PC-3 (cell line): ENCODE results near the gene SUCLA2. TPM values are rescaled to one million over a fixed set of nuclear protein-coding genes. Genes with fewer than 3 reads are reported as not detected.

Experiments used
- ATAC-seq: fragments of 200-7000 bp; cut with Tn5 transposase; 2 replicates; pipeline ENCODE4 v1.9.1; 2020; ENCODE audit warnings: mild to moderate bottlenecking, moderate library complexity
- BruUV-seq: library from RNA; stranded (reverse); fragments of 400-500 nt; replicated peaks from 2 replicates; lab custom pipeline; 2021; lab: Mats Ljungman, UMichigan
- CTCF ChIA-PET: fragments of 300-600 bp; sonication (Branson Sonifier 250); formaldehyde crosslinking; loops from one replicate; lab custom pipeline; 2022; ENCODE audit warnings: antibody characterized with exemption; lab: Charles Lee
- POLR2A ChIA-PET: fragments of 300-600 bp; sonication (Branson Sonifier 250); formaldehyde crosslinking; loops from one replicate; lab custom pipeline; 2022; ENCODE audit warnings: antibody characterized with exemption; ENCODE audit not compliant: unreplicated experiment; lab: Charles Lee
- DNase-seq: peaks from one replicate; pipeline ENCODE4 v3.0.0-alpha.2; 2015
- H2AFZ ChIP-seq: fragments of 300-600 bp; sonication (generic); 2 replicates; pipeline ENCODE4 v1.6.0; 2016; ENCODE audit warnings: antibody characterized with exemption, low read length
- H3F3A ChIP-seq: fragments of 300-600 bp; sonication (generic); one replicate; pipeline ENCODE4 v1.6.0; 2017; ENCODE audit warnings: antibody characterized with exemption, low read length, control low read depth, mild to moderate bottlenecking; ENCODE audit not compliant: unreplicated experiment
- H3K27ac ChIP-seq: fragments of 300-600 bp; sonication (generic); 2 replicates; pipeline ENCODE4 v1.5.1; 2016; ENCODE audit warnings: mild to moderate bottlenecking, low read length
- H3K27me3 ChIP-seq: fragments of 300-600 bp; sonication (generic); 2 replicates; pipeline ENCODE4 v1.6.1; 2016; ENCODE audit warnings: low read length, mixed read lengths
- H3K36me3 ChIP-seq: fragments of 300-600 bp; sonication (generic); 2 replicates; pipeline ENCODE4 v1.6.1; 2016; ENCODE audit warnings: low read depth, mixed run types, low read length, mixed read lengths
- H3K4me1 ChIP-seq: fragments of 300-600 bp; sonication (generic); 2 replicates; pipeline ENCODE4 v1.5.1; 2016; ENCODE audit warnings: low read length; ENCODE audit not compliant: insufficient read depth
- H3K4me2 ChIP-seq: fragments of 300-600 bp; sonication (generic); 2 replicates; pipeline ENCODE4 v1.6.0; 2016; ENCODE audit warnings: low read length
- H3K4me3 ChIP-seq: fragments of 300-600 bp; sonication (generic); 2 replicates; pipeline ENCODE4 v1.5.1; 2016; ENCODE audit warnings: mild to moderate bottlenecking, low read length, mixed read lengths
- H3K79me2 ChIP-seq: fragments of 300-600 bp; sonication (generic); 2 replicates; pipeline ENCODE4 v1.6.1; 2017; ENCODE audit warnings: low read length, mixed read lengths
- H3K9ac ChIP-seq: fragments of 300-600 bp; sonication (generic); 2 replicates; pipeline ENCODE4 v1.6.0; 2016; ENCODE audit warnings: mild to moderate bottlenecking, low read length
- H3K9me2 ChIP-seq: fragments of 300-600 bp; sonication (generic); replicated peaks from 2 replicates; pipeline ENCODE4 v1.6.1; 2016; ENCODE audit warnings: mixed run types, low read length, mixed read lengths
- H3K9me3 ChIP-seq: fragments of 300-600 bp; sonication (generic); 2 replicates; pipeline ENCODE4 v1.6.1; 2016; ENCODE audit warnings: low read length, mixed read lengths
- H4K20me1 ChIP-seq: fragments of 300-600 bp; sonication (generic); 2 replicates; pipeline ENCODE4 v1.6.1; 2016; ENCODE audit warnings: low read length, mixed read lengths
- EZH2 ChIP-seq: fragments of 300-600 bp; sonication (generic); IDR thresholded peaks from one replicate; pipeline ENCODE4 v1.6.1; 2017; ENCODE audit warnings: antibody characterized with exemption, mild to moderate bottlenecking, low read length; ENCODE audit not compliant: unreplicated experiment
- EZH2phosphoT487 ChIP-seq: fragments of 300-600 bp; sonication (generic); IDR thresholded peaks from 2 replicates; pipeline ENCODE4 v1.6.1; 2018; ENCODE audit warnings: mild to moderate bottlenecking, antibody characterized with exemption, low read length, borderline replicate concordance
- intact Hi-C: fragments of 100-400 bp; cut with micrococcal nuclease; formaldehyde crosslinking; loops from 2 replicates; pipeline ENCODE4 v1.9.0; 2023
- total RNA-seq: library from RNA; depleted of rRNA; stranded (reverse); fragments of >200 nt; gene quantifications from 2 replicates; pipeline ENCODE4 v1.2.3, GENCODE V29; 2014
- TF ChIP-seq, protein P1 (sequence below): fragments of 300-600 bp; sonication (generic); conservative IDR thresholded peaks from 2 replicates; pipeline ENCODE4 v1.5.1; 2017; ENCODE audit warnings: antibody characterized with exemption, low read depth, mild to moderate bottlenecking, low read length

SUCLA2 gene
- total RNA-seq, 1 experiment from 2014 or later, result 35.0 TPM

DNA sequence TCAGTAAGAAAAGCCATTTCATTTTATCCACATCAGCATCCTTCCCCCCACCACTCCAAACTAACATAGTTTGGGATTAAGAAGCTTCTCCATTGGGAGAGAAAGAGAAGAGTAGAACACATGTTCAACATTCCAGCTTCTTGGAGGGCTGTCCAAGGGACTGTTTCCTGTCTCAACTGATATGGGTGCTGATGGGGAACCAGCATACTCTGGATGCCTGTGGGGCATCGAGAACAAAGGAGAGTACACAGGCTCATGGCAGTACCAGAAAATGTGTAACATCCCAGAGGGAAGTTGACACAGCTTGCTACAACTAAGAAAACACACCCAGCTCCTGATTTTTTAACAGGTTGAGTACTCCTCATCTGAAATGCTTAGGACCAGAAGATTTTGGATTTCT is 24.7 kb downstream of the SUCLA2 start:
- POLR2A ChIA-PET, result no interaction called here

DNA sequence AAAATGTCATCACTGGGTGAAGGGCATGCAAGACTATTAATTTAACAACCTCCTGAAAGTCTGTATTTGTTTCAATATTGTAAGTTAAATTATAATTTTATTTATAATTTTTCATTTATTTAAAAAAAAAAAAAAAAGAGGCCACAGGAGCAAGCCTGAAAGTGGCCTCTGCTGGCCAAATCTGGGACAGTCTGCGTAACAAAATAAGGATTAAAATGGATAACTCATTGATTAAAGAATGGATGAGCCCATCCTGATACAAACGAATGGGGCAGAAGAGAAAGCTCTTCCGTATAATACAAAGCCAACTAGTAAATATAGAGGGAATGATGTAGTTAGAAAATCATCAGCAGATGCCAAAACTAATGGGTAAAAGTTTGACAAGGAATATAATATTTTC is 36.2 kb downstream of the SUCLA2 start:
- no peak overlapping the region for H3K27ac ChIP-seq

More for the DNA sequence above, 24.7 kb downstream of the SUCLA2 start:
- Histone ChIP-seq H3F3A (no peaks in the 10 kb centered on the region), H3K9me3 (no peaks in the 10 kb centered on the region), H3K36me3 (peaks cover 11% of the 10 kb centered on the region), H3K9ac (no peak overlapping the region), H2AFZ (no peak overlapping the region), H4K20me1 (no peaks in the 10 kb centered on the region), H3K4me3 (no peak overlapping the region), H3K4me2 (no peak overlapping the region), H3K27me3 (no peaks in the 10 kb centered on the region), H3K79me2 (no peaks in the 10 kb centered on the region; the same call in 1 of the 2 replicates), H3K4me1 (peaks cover 7% of the 10 kb centered on the region), H3K27ac (no peak overlapping the region), H3K9me2 (no peaks in the 10 kb centered on the region)
- CTCF ChIA-PET, result no interaction called here
- DNase-seq, result no peak
- ATAC-seq, result no peak
- intact Hi-C loops, result no loop called here
- no TSS peak for BruUV-seq
- TF ChIP-seq EZH2phosphoT487, result no peak
- TF ChIP-seq, protein P1, sequence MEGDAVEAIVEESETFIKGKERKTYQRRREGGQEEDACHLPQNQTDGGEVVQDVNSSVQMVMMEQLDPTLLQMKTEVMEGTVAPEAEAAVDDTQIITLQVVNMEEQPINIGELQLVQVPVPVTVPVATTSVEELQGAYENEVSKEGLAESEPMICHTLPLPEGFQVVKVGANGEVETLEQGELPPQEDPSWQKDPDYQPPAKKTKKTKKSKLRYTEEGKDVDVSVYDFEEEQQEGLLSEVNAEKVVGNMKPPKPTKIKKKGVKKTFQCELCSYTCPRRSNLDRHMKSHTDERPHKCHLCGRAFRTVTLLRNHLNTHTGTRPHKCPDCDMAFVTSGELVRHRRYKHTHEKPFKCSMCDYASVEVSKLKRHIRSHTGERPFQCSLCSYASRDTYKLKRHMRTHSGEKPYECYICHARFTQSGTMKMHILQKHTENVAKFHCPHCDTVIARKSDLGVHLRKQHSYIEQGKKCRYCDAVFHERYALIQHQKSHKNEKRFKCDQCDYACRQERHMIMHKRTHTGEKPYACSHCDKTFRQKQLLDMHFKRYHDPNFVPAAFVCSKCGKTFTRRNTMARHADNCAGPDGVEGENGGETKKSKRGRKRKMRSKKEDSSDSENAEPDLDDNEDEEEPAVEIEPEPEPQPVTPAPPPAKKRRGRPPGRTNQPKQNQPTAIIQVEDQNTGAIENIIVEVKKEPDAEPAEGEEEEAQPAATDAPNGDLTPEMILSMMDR, result no peak
- TF ChIP-seq EZH2, result no peak

DNA sequence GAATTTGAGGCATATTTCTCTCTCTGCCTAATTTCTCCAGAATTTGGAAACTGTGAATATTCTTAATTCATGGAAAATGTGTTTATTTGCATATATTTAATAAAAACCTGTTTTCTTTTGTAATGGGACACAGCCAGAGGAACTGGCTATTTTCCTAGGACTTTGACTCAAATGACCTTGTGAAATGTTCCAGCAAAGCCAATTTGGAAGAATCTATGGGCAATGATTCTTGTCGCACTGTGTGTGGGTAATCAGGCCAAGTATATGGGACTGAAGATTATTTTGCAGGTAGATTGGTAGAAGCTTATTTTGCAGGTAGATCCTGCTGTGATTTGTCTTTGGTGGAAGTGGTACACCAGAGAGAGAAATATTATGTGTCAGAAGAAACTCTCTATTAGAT is 38.8 kb downstream of the SUCLA2 start:
- H3K9me3 ChIP-seq, result peaks cover 28% of the 10 kb centered on the region
- H3K4me1 ChIP-seq, result no peaks in the 10 kb centered on the region
- H3K4me3 ChIP-seq, result no peak overlapping the region
- no peaks in the 10 kb centered on the region for H4K20me1 ChIP-seq
- ChIA-PET POLR2A (interaction anchor here (0.6 kb wide), 1 partner anchor 21 kb away, joined by 4 read pairs; no protein-coding TSS in a partner anchor), CTCF (no interaction called here)
- ATAC-seq (no peak), DNase-seq (no peak)
- H3K27ac ChIP-seq, result no peak overlapping the region
- no peaks in the 10 kb centered on the region for H3K9me2 ChIP-seq
- intact Hi-C loops, result no loop called here
- H3K79me2 ChIP-seq, result no peaks in the 10 kb centered on the region
- no peaks in the 10 kb centered on the region for H3F3A ChIP-seq
- no peak overlapping the region for H3K4me2 ChIP-seq
- H2AFZ ChIP-seq, result no peak overlapping the region
- peaks cover 73% of the 10 kb centered on the region for H3K36me3 ChIP-seq
- no peaks in the 10 kb centered on the region for H3K27me3 ChIP-seq
- TF ChIP-seq EZH2, result no peak
- TF ChIP-seq EZH2phosphoT487, result no peak
- TF ChIP-seq, protein P1, result no peak
- no peak overlapping the region for H3K9ac ChIP-seq
- BruUV-seq, result no TSS peak

More for the DNA sequence above, 36.2 kb downstream of the SUCLA2 start:
- ChIA-PET CTCF (no interaction called here), POLR2A (no interaction called here)
- Histone ChIP-seq H3F3A (no peaks in the 10 kb centered on the region), H3K9ac (no peak overlapping the region), H3K27me3 (no peaks in the 10 kb centered on the region), H3K36me3 (peaks cover 49% of the 10 kb centered on the region), H3K9me2 (no peaks in the 10 kb centered on the region), H3K4me3 (no peak overlapping the region), H2AFZ (no peak overlapping the region), H4K20me1 (no peaks in the 10 kb centered on the region), H3K9me3 (peaks cover 14% of the 10 kb centered on the region), H3K79me2 (no peaks in the 10 kb centered on the region), H3K4me1 (no peaks in the 10 kb centered on the region), H3K4me2 (no peak overlapping the region)
- TF ChIP-seq EZH2 (no peak), EZH2phosphoT487 (no peak)
- TF ChIP-seq, protein P1, result no peak
- intact Hi-C loops, result no loop called here
- no peak for ATAC-seq
- no TSS peak for BruUV-seq
- DNase-seq, result no peak
